ENCODE results near the gene RTP4. TPM values are rescaled to one million over a fixed set of nuclear protein-coding genes. Genes with fewer than 3 reads are reported as not detected.

The RTP4 gene
- total and polyA plus RNA-seq, 10 of the 15 experiments (the other 5 are each of a cell fraction or from before 2014, with no cell fraction given), result 2.2 to 6.5 (median 3.9) TPM

DNA sequence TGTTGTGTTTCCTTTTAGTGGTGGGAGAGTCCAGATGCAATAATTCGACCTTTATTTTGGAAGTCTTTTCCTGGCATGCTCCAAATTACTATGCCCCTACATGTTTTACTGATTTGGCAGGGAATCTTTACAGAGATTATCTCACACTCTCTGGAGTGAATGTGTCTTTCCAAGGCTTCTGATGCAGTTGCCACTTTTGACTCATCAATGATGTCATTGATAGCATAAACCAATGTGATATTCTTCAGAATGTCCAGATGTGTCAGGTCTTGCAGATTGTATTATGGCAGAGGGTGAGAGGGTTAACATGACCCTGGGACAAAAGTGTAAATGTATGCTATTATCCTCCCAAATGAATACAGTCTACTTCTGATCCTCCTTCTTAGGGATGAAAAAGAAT lies 9.7 kb downstream of the RTP4 start:
- H4K20me1 ChIP-seq (ENCODE audit: control insufficient read depth, insufficient read depth), result no peaks in the 10 kb centered on the region
- no peak for FAIRE-seq
- no peaks in the 10 kb centered on the region for H3K36me3 ChIP-seq (ENCODE audit: control insufficient read depth in 2 of 2, insufficient read depth in 2 of 2, low read length in 1 of 2)
- H3K4me2 ChIP-seq (ENCODE audit: control insufficient read depth, insufficient read depth), result no peak overlapping the region
- in situ Hi-C loops (cut with MboI), result no loop called here
- ChIA-PET POLR2A (interaction anchor here (0.6 kb wide), 1 partner anchor 8 kb away, joined by 3 read pairs; no protein-coding TSS in a partner anchor), RAD21 (ENCODE audit: unreplicated experiment) (no interaction called here), SMC1A (ENCODE audit: uncharacterized antibody, unreplicated experiment) (interaction anchor here (1.3 to 1.6 kb wide), 2 partner anchors 8 to 10 kb away, joined by 3 to 6 read pairs; partner anchors contain the start of gene RTP4), CTCF (no interaction called here)
- TF ChIP-seq IKZF1 (conservative IDR thresholded peaks at IDR 0.05) (no peak), FOXK2 (IDR thresholded peaks at IDR 0.05) (no peak), ZNF622 (IDR thresholded peaks at IDR 0.05) (no peak), IKZF2 (IDR thresholded peaks at IDR 0.05) (no peak)
- TF ChIP-seq, protein P1, sequence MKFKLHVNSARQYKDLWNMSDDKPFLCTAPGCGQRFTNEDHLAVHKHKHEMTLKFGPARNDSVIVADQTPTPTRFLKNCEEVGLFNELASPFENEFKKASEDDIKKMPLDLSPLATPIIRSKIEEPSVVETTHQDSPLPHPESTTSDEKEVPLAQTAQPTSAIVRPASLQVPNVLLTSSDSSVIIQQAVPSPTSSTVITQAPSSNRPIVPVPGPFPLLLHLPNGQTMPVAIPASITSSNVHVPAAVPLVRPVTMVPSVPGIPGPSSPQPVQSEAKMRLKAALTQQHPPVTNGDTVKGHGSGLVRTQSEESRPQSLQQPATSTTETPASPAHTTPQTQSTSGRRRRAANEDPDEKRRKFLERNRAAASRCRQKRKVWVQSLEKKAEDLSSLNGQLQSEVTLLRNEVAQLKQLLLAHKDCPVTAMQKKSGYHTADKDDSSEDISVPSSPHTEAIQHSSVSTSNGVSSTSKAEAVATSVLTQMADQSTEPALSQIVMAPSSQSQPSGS (IDR thresholded peaks at IDR 0.05; ENCODE audit: low read length), result no peak
- BruUV-seq (replicated peaks), result no TSS peak
- intact Hi-C loops (cut with micrococcal nuclease; ENCODE audit: unreplicated experiment), result no loop called here
- no peak overlapping the region for H3K9ac ChIP-seq (ENCODE audit: control insufficient read depth, insufficient read depth, low read length)
- no peaks in the 10 kb centered on the region for H3K4me1 ChIP-seq (ENCODE audit: control insufficient read depth, insufficient read depth, low read length)
- H2AFZ ChIP-seq (ENCODE audit: control insufficient read depth, low read depth, low read length), result no peak overlapping the region
- H3K4me3 ChIP-seq, result no peak overlapping the region
- H3K79me2 ChIP-seq (ENCODE audit: control insufficient read depth, insufficient read depth, low read length), result no peaks in the 10 kb centered on the region
- WGBS (ENCODE audit: insufficient coverage, insufficient replicate concordance, low lambda C conversion rate, missing lambda C conversion rate), result 76% methylated on average over 1 of the region's 1 CpG
- DNase-seq (ENCODE audit: low read depth, low spot score), result no peak
- H3K27ac ChIP-seq (ENCODE audit: control insufficient read depth, insufficient read depth), result no peak overlapping the region
- H3K9me3 ChIP-seq (replicated peaks; ENCODE audit: control insufficient read depth, insufficient read depth, low read length), result no peaks in the 10 kb centered on the region; the same call in 2 of the 3 replicates
- H3K27me3 ChIP-seq (replicated peaks in 1 of 2; ENCODE audit: control insufficient read depth in 2 of 2, insufficient read depth in 2 of 2, low read length in 1 of 2), result no peaks in the 10 kb centered on the region
- no peak for ATAC-seq

DNA sequence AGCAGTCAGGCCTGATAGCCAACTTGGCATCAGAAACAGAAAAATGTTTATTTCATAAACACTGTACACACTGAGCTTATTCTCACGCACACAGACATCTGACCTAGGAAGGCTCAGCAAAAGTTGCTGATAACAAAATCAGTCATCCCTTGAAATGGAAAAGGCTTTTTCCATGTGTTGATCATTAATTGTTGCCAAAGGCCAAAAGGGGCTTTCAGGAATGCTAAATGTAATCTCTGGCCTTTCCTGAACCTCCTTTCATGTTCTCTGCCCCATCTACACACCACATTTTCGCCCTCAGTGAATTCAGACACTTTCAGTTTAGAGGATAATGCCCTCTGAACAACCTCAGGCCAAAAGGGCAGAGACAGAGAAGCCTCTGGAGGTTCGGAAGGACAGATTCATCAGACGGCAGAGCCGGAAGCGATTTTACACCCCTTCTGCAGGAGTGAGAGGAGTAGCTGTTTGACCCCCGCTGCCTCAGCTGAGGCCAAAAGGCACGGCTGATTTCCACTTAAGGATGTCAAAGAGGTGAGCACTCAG lies 14.5 kb downstream of the RTP4 start:
- ChIA-PET POLR2A (no interaction called here), CTCF (no interaction called here), SMC1A (ENCODE audit: uncharacterized antibody, unreplicated experiment) (no interaction called here), RAD21 (ENCODE audit: unreplicated experiment) (no interaction called here)
- 54% methylated on average over 8 of the region's 8 CpGs for WGBS (ENCODE audit: insufficient coverage, insufficient replicate concordance, low lambda C conversion rate, missing lambda C conversion rate)
- no peaks in the 10 kb centered on the region for H3K9me3 ChIP-seq (replicated peaks; ENCODE audit: control insufficient read depth, insufficient read depth, low read length)
- in situ Hi-C loops (cut with MboI) (no loop called here), intact Hi-C loops (cut with micrococcal nuclease; ENCODE audit: unreplicated experiment) (no loop called here)
- H3K36me3 ChIP-seq (ENCODE audit: control insufficient read depth in 2 of 2, insufficient read depth in 2 of 2, low read length in 1 of 2), result no peaks in the 10 kb centered on the region
- H3K4me2 ChIP-seq (ENCODE audit: control insufficient read depth, insufficient read depth), result no peak overlapping the region
- H2AFZ ChIP-seq (ENCODE audit: control insufficient read depth, low read depth, low read length), result no peak overlapping the region
- no TSS peak for BruUV-seq (replicated peaks)
- H4K20me1 ChIP-seq (ENCODE audit: control insufficient read depth, insufficient read depth), result no peaks in the 10 kb centered on the region
- no peaks in the 10 kb centered on the region for H3K79me2 ChIP-seq (ENCODE audit: control insufficient read depth, insufficient read depth, low read length)
- FAIRE-seq (no peak), DNase-seq (ENCODE audit: low read depth, low spot score) (no peak), ATAC-seq (no peak)
- no peak overlapping the region for H3K9ac ChIP-seq (ENCODE audit: control insufficient read depth, insufficient read depth, low read length)
- H3K4me1 ChIP-seq (ENCODE audit: control insufficient read depth, insufficient read depth, low read length), result no peaks in the 10 kb centered on the region
- H3K27me3 ChIP-seq (replicated peaks in 1 of 2; ENCODE audit: control insufficient read depth in 2 of 2, insufficient read depth in 2 of 2, low read length in 1 of 2), result no peaks in the 10 kb centered on the region
- no peak overlapping the region for H3K27ac ChIP-seq (ENCODE audit: control insufficient read depth, insufficient read depth)
- no peak overlapping the region for H3K4me3 ChIP-seq
- TF ChIP-seq BCL11A (IDR thresholded peaks at IDR 0.05; ENCODE audit: low read depth, low read length), result no peak
- TF ChIP-seq RAD51 (IDR thresholded peaks at IDR 0.05), result no peak
- TF ChIP-seq CHD2 (IDR thresholded peaks at IDR 0.05; ENCODE audit: borderline replicate concordance, low read depth, low read length), result no peak
- TF ChIP-seq ASH2L (IDR thresholded peaks at IDR 0.05; ENCODE audit: borderline replicate concordance, low read depth), result no peak
- no peak for TF ChIP-seq NR2C2 (IDR thresholded peaks at IDR 0.05; ENCODE audit: borderline replicate concordance, control insufficient read depth, insufficient read length, low read depth)
- TF ChIP-seq MXI1 (IDR thresholded peaks at IDR 0.05; ENCODE audit: low read depth, low read length), result no peak
- no peak for TF ChIP-seq BHLHE40 (IDR thresholded peaks at IDR 0.05; ENCODE audit: borderline replicate concordance in 1 of 2, low read depth in 2 of 2, low read length in 1 of 2)
- no peak for TF ChIP-seq MTA3 (IDR thresholded peaks at IDR 0.05; ENCODE audit: borderline replicate concordance, low read length)
- TF ChIP-seq GABPA (IDR thresholded peaks at IDR 0.05; ENCODE audit: low read depth), result no peak
- TF ChIP-seq MTA2 (IDR thresholded peaks at IDR 0.05; ENCODE audit: low read depth), result no peak
- no peak for TF ChIP-seq MYB (IDR thresholded peaks at IDR 0.05; ENCODE audit: borderline replicate concordance, low read depth, low read length)
- TF ChIP-seq, protein P2, sequence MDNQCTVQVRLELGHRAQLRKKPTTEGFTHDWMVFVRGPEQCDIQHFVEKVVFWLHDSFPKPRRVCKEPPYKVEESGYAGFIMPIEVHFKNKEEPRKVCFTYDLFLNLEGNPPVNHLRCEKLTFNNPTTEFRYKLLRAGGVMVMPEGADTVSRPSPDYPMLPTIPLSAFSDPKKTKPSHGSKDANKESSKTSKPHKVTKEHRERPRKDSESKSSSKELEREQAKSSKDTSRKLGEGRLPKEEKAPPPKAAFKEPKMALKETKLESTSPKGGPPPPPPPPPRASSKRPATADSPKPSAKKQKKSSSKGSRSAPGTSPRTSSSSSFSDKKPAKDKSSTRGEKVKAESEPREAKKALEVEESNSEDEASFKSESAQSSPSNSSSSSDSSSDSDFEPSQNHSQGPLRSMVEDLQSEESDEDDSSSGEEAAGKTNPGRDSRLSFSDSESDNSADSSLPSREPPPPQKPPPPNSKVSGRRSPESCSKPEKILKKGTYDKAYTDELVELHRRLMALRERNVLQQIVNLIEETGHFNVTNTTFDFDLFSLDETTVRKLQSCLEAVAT (IDR thresholded peaks at IDR 0.05), result no peak
- no peak for TF ChIP-seq HCFC1 (IDR thresholded peaks at IDR 0.05; ENCODE audit: low read length)
- no peak for TF ChIP-seq IKZF2 (IDR thresholded peaks at IDR 0.05)
